OCI-LY1 (cell line): ENCODE measurements around the gene RIN3.

ENCODE experiments used
- H2AFZ ChIP-seq: fragments of 200-600 bp; sonication (generic), shearing (Covaris generic); 2 replicates; pipeline ENCODE4 v1.6.0; 2014; ENCODE audit warnings: antibody characterized with exemption, mild to moderate bottlenecking, low read length
- H3F3A ChIP-seq: fragments of 200-600 bp; sonication (generic), shearing (Covaris generic); 2 replicates; pipeline ENCODE4 v1.6.0; 2014; ENCODE audit warnings: mild to moderate bottlenecking, antibody characterized with exemption, low read length, moderate library complexity; ENCODE audit not compliant: insufficient read depth
- H3K27ac ChIP-seq: fragments of 200-600 bp; sonication (generic); 2 replicates; pipeline ENCODE4 v1.5.1; 2014; ENCODE audit warnings: low read length, mixed run types, mild to moderate bottlenecking, low read depth; ENCODE audit not compliant: poor library complexity, severe bottlenecking
- H3K27me3 ChIP-seq: fragments of 200-600 bp; sonication (generic); 2 replicates; pipeline ENCODE4 v1.6.0; 2014; ENCODE audit warnings: antibody characterized with exemption, mild to moderate bottlenecking, low read length, moderate library complexity; ENCODE audit not compliant: insufficient read depth
- H3K36me3 ChIP-seq: fragments of 200-600 bp; sonication (generic); 2 replicates; pipeline ENCODE4 v1.6.1; 2014; ENCODE audit warnings: mild to moderate bottlenecking, antibody characterized with exemption, low read length, moderate library complexity, mixed read lengths; ENCODE audit not compliant: insufficient read depth
- H3K4me1 ChIP-seq: fragments of 200-600 bp; sonication (generic); 2 replicates; pipeline ENCODE4 v1.5.1; 2014; ENCODE audit warnings: mild to moderate bottlenecking, low read length, moderate library complexity; ENCODE audit not compliant: insufficient read depth, severe bottlenecking
- H3K4me2 ChIP-seq: fragments of 200-600 bp; sonication (generic), shearing (Covaris generic); 2 replicates; pipeline ENCODE4 v1.6.1; 2014; ENCODE audit warnings: low read length
- H3K4me3 ChIP-seq: fragments of 200-600 bp; sonication (generic); 2 replicates; pipeline ENCODE4 v1.5.1; 2014; ENCODE audit warnings: low read length, low read depth, mild to moderate bottlenecking, mixed read lengths; ENCODE audit not compliant: poor library complexity, severe bottlenecking
- H3K79me2 ChIP-seq: fragments of 200-600 bp; shearing (Covaris generic); 2 replicates; pipeline ENCODE4 v1.6.1; 2016; ENCODE audit warnings: mixed run types, low read length, mixed read lengths; ENCODE audit not compliant: insufficient read depth
- H3K9ac ChIP-seq: fragments of 200-600 bp; sonication (generic), shearing (Covaris generic); 2 replicates; pipeline ENCODE4 v1.6.1; 2014; ENCODE audit warnings: mild to moderate bottlenecking, low read length, mixed read lengths
- H3K9me2 ChIP-seq: fragments of 200-600 bp; sonication (generic), shearing (Covaris generic); 2 replicates; pipeline ENCODE4 v1.6.1; 2014; ENCODE audit warnings: low read depth, mild to moderate bottlenecking, low read length, mixed read lengths
- H3K9me3 ChIP-seq: fragments of 200-600 bp; shearing (Covaris generic); 2 replicates; pipeline ENCODE4 v1.6.1; 2014; ENCODE audit warnings: low read length, mixed read lengths
- H4K20me1 ChIP-seq: fragments of 200-600 bp; sonication (generic), shearing (Covaris generic); 2 replicates; pipeline ENCODE4 v1.6.0; 2016; ENCODE audit warnings: mild to moderate bottlenecking, low read length; ENCODE audit not compliant: insufficient read depth
- CTCF ChIP-seq: fragments of 200-600 bp; sonication (generic), shearing (Covaris generic); IDR thresholded peaks from 2 replicates; pipeline ENCODE4 v1.5.1; 2017; ENCODE audit warnings: mild to moderate bottlenecking, antibody characterized with exemption, low read length, moderate library complexity, mixed read lengths
- EZH2 ChIP-seq: fragments of 200-600 bp; sonication (generic), shearing (Covaris generic); IDR thresholded peaks from 2 replicates; pipeline ENCODE4 v1.8.0; 2017; ENCODE audit warnings: borderline replicate concordance, mixed run types, mild to moderate bottlenecking, antibody characterized with exemption, low read length, moderate library complexity, mixed read lengths

The RIN3 gene

GRCh38 chr14:92523752-92524151 is 10.2 kb downstream of the RIN3 start:
- no peaks in the 10 kb centered on the region for H3K36me3 ChIP-seq
- H3K27me3 ChIP-seq: no peaks in the 10 kb centered on the region
- H4K20me1 ChIP-seq: no peaks in the 10 kb centered on the region
- no peaks in the 10 kb centered on the region for H3F3A ChIP-seq
- no peaks in the 10 kb centered on the region for H3K4me1 ChIP-seq
- H3K4me2 ChIP-seq: no peak overlapping the region
- no peak overlapping the region for H3K27ac ChIP-seq
- H3K9me2 ChIP-seq: no peaks in the 10 kb centered on the region
- no peaks in the 10 kb centered on the region for H3K79me2 ChIP-seq
- no peak overlapping the region for H2AFZ ChIP-seq
- no peaks in the 10 kb centered on the region for H3K9me3 ChIP-seq
- H3K4me3 ChIP-seq: no peak overlapping the region
- no peak for TF ChIP-seq CTCF
- no peak for TF ChIP-seq EZH2
- no peak overlapping the region for H3K9ac ChIP-seq

- TF ChIP-seq EZH2 (no peak), CTCF (no peak)
- Histone ChIP-seq H3K9me2 (no peaks in the 10 kb centered on the region), H3K4me2 (no peak overlapping the region), H3K79me2 (no peaks in the 10 kb centered on the region), H3K4me1 (no peaks in the 10 kb centered on the region), H3K9ac (no peak overlapping the region), H3K36me3 (no peaks in the 10 kb centered on the region), H3K4me3 (no peak overlapping the region), H3K27me3 (no peaks in the 10 kb centered on the region), H4K20me1 (no peaks in the 10 kb centered on the region), H3K9me3 (no peaks in the 10 kb centered on the region), H3F3A (no peaks in the 10 kb centered on the region), H2AFZ (no peak overlapping the region), H3K27ac (no peak overlapping the region)
Measured at GRCh38 chr14:92524602-92525185, 11.1 kb downstream of the RIN3 start.

- Histone ChIP-seq H3K27ac (no peak overlapping the region), H3K9ac (no peak overlapping the region), H3K4me2 (no peak overlapping the region)
Measured at GRCh38 chr14:92525322-92526095, 11.9 kb downstream of the RIN3 start.

More at GRCh38 chr14:92525322-92526095, 11.9 kb downstream of the RIN3 start:
- Histone ChIP-seq H3K79me2 (no peaks in the 10 kb centered on the region), H2AFZ (no peak overlapping the region), H3K4me1 (no peaks in the 10 kb centered on the region), H3K27me3 (no peaks in the 10 kb centered on the region), H3K9me3 (no peaks in the 10 kb centered on the region), H3K4me3 (no peak overlapping the region), H3K9me2 (no peaks in the 10 kb centered on the region), H3K36me3 (no peaks in the 10 kb centered on the region), H4K20me1 (no peaks in the 10 kb centered on the region), H3F3A (no peaks in the 10 kb centered on the region)
- TF ChIP-seq EZH2 (no peak), CTCF (no peak)
